Measurements from ENCODE around the gene IAH1.

Gene IAH1

GRCh38 chr2:9483107-9483506 is 8.8 kb downstream of the IAH1 start:
- H3F3A ChIP-seq (ENCODE audit: insufficient read depth, low read length), result no peaks in the 10 kb centered on the region
- H2AFZ ChIP-seq (ENCODE audit: low read length), result no peak overlapping the region
- H3K9me3 ChIP-seq (replicated peaks; ENCODE audit: insufficient read depth, low read length), result no peaks in the 10 kb centered on the region
- H3K4me1 ChIP-seq (ENCODE audit: low read length), result no peaks in the 10 kb centered on the region
- no peaks in the 10 kb centered on the region for H3K9me2 ChIP-seq (replicated peaks; ENCODE audit: insufficient read depth, low read length)
- H3K9ac ChIP-seq (ENCODE audit: low read length), result no peak overlapping the region
- no peaks in the 10 kb centered on the region for H4K20me1 ChIP-seq (ENCODE audit: insufficient read depth, low read length)
- no peak overlapping the region for H3K27ac ChIP-seq (ENCODE audit: low read length)
- no peaks in the 10 kb centered on the region for H3K27me3 ChIP-seq (replicated peaks; ENCODE audit: insufficient read depth, low read length)
- no peak overlapping the region for H3K4me3 ChIP-seq (ENCODE audit: low read length)
- no peaks in the 10 kb centered on the region for H3K36me3 ChIP-seq (replicated peaks; ENCODE audit: insufficient read depth, low read length)
- no peak for DNase-seq
- H3K79me2 ChIP-seq (ENCODE audit: low read length), result no peaks in the 10 kb centered on the region
- no peak overlapping the region for H3K4me2 ChIP-seq (ENCODE audit: low read depth, low read length)
- TF ChIP-seq EZH2phosphoT487 (IDR thresholded peaks at IDR 0.05; ENCODE audit: low read length), result no peak
- TF ChIP-seq EZH2 (optimal IDR thresholded peaks at IDR 0.05; ENCODE audit: low read depth, low read length), result no peak
- TF ChIP-seq CTCF (IDR thresholded peaks at IDR 0.05; ENCODE audit: low read length), result no peak

- H3K9me3 ChIP-seq (replicated peaks; ENCODE audit: insufficient read depth, low read length), result no peaks in the 10 kb centered on the region
- no peaks in the 10 kb centered on the region for H3F3A ChIP-seq (ENCODE audit: insufficient read depth, low read length)
- no peak overlapping the region for H3K4me2 ChIP-seq (ENCODE audit: low read depth, low read length)
- no peak overlapping the region for H2AFZ ChIP-seq (ENCODE audit: low read length)
- no peaks in the 10 kb centered on the region for H3K27me3 ChIP-seq (replicated peaks; ENCODE audit: insufficient read depth, low read length)
- no peaks in the 10 kb centered on the region for H3K36me3 ChIP-seq (replicated peaks; ENCODE audit: insufficient read depth, low read length)
- no peak for DNase-seq
- TF ChIP-seq CTCF (IDR thresholded peaks at IDR 0.05; ENCODE audit: low read length) (no peak), EZH2 (optimal IDR thresholded peaks at IDR 0.05; ENCODE audit: low read depth, low read length) (no peak), EZH2phosphoT487 (IDR thresholded peaks at IDR 0.05; ENCODE audit: low read length) (no peak)
- H3K9me2 ChIP-seq (replicated peaks; ENCODE audit: insufficient read depth, low read length), result no peaks in the 10 kb centered on the region
- no peaks in the 10 kb centered on the region for H3K4me1 ChIP-seq (ENCODE audit: low read length)
- H4K20me1 ChIP-seq (ENCODE audit: insufficient read depth, low read length), result no peaks in the 10 kb centered on the region
- H3K9ac ChIP-seq (ENCODE audit: low read length), result no peak overlapping the region
- H3K4me3 ChIP-seq (ENCODE audit: low read length), result no peak overlapping the region
- H3K27ac ChIP-seq (ENCODE audit: low read length), result no peak overlapping the region
- no peaks in the 10 kb centered on the region for H3K79me2 ChIP-seq (ENCODE audit: low read length)
Measured at GRCh38 chr2:9484533-9484932, 10.2 kb downstream of the IAH1 start.

- Histone ChIP-seq H3K4me1 (ENCODE audit: low read length) (no peaks in the 10 kb centered on the region), H3K27ac (ENCODE audit: low read length) (no peak overlapping the region), H2AFZ (ENCODE audit: low read length) (no peak overlapping the region), H3K27me3 (replicated peaks; ENCODE audit: insufficient read depth, low read length) (no peaks in the 10 kb centered on the region), H3K4me3 (ENCODE audit: low read length) (no peak overlapping the region), H3K79me2 (ENCODE audit: low read length) (no peaks in the 10 kb centered on the region), H4K20me1 (ENCODE audit: insufficient read depth, low read length) (no peaks in the 10 kb centered on the region), H3K9ac (ENCODE audit: low read length) (no peak overlapping the region), H3K4me2 (ENCODE audit: low read depth, low read length) (no peak overlapping the region), H3K9me3 (replicated peaks; ENCODE audit: insufficient read depth, low read length) (no peaks in the 10 kb centered on the region), H3K9me2 (replicated peaks; ENCODE audit: insufficient read depth, low read length) (no peaks in the 10 kb centered on the region), H3K36me3 (replicated peaks; ENCODE audit: insufficient read depth, low read length) (0 out of 2 replicates have a peak, but pooled peaks cover 5% of the 10 kb centered on the region), H3F3A (ENCODE audit: insufficient read depth, low read length) (no peaks in the 10 kb centered on the region)
- TF ChIP-seq CTCF (IDR thresholded peaks at IDR 0.05; ENCODE audit: low read length) (no peak), EZH2phosphoT487 (IDR thresholded peaks at IDR 0.05; ENCODE audit: low read length) (no peak)
- DNase-seq, result no peak
Measured at GRCh38 chr2:9488583-9489547, 14.5 kb downstream of the IAH1 start.

Data from MM.1S (cell line).